ENCODE data around the gene ING3.

The ING3 gene

DNA sequence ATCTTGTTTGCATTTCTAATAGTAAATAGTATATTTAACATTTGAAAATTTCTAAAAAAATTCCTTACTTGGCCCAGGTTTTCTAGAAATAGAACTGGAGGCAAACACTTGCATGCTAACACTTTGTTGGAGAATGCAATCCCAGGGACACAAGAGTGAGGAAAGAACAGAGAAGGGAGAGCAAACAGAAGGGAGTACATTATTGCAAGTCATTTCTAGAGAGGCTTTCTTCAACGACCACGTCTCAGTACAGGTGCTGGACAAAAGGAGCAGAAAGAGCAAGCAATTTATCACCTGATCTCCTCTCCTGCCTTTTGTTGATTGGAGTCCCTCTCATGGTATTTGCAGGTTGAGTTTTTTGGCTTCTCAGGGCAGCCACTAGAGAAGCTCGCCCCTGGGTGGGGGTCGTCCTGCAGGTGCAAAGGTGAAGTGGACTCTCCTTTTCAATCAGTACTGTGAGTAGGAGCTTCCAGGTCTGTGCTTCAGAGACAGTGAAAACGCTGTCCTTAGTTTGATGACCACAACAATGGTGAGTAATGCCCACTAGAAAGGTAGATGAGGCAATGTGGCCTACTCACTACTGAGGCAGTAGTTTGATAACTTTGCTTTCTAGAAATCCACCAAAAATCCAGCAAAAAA is 43.1 kb downstream of the ING3 start:
- no peak overlapping the region for H3K27ac ChIP-seq
- TF ChIP-seq, protein P1, sequence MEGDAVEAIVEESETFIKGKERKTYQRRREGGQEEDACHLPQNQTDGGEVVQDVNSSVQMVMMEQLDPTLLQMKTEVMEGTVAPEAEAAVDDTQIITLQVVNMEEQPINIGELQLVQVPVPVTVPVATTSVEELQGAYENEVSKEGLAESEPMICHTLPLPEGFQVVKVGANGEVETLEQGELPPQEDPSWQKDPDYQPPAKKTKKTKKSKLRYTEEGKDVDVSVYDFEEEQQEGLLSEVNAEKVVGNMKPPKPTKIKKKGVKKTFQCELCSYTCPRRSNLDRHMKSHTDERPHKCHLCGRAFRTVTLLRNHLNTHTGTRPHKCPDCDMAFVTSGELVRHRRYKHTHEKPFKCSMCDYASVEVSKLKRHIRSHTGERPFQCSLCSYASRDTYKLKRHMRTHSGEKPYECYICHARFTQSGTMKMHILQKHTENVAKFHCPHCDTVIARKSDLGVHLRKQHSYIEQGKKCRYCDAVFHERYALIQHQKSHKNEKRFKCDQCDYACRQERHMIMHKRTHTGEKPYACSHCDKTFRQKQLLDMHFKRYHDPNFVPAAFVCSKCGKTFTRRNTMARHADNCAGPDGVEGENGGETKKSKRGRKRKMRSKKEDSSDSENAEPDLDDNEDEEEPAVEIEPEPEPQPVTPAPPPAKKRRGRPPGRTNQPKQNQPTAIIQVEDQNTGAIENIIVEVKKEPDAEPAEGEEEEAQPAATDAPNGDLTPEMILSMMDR (conservative IDR thresholded peaks at IDR 0.05) = no peak
- no peak for TF ChIP-seq ZFX (IDR thresholded peaks at IDR 0.05)

DNA sequence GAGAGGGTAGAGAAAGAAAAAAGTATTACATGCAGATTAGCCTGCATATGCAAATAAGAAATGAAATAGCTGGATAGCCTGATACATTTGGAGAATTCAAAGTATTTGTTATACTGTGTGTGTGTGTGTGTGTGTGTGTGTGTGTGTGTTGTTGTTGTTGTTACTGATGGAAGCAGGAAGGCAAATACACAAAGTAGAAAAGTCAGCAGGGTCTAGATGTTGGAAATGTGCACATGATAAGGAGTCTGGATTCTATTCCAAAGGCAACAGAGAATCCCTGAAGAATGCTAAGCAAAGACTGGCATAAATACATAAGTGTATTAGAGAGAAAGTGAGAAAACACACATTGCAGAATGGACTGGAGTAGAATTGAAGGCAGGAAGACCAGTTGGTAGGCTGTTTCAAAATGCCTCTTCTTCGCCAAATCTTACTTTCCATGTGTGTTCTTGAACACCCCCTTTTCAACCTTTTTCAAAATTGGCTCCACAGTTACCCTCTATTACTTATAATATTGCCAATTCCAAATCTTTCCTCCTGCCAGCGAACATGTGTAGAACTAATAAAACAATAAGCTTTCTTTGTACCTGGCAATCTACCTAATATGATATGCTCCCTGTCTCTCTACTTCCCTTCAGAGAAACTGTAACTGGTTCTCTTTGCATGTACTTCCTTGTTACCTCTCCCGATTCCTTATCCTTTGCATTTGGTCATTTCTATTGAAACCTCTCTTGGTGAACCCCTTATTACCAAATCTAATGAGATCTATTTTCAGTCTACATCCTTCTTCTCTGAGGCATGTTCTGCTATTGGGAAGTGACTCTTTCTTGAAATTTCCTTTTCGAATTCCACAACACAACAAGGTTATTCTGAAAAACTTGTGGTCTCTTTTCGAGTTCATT is 44.2 kb downstream of the ING3 start:
- no peak overlapping the region for H3K27ac ChIP-seq
- TF ChIP-seq ZFX (IDR thresholded peaks at IDR 0.05) = no peak
- TF ChIP-seq, protein P1 (conservative IDR thresholded peaks at IDR 0.05) = no peak

DNA sequence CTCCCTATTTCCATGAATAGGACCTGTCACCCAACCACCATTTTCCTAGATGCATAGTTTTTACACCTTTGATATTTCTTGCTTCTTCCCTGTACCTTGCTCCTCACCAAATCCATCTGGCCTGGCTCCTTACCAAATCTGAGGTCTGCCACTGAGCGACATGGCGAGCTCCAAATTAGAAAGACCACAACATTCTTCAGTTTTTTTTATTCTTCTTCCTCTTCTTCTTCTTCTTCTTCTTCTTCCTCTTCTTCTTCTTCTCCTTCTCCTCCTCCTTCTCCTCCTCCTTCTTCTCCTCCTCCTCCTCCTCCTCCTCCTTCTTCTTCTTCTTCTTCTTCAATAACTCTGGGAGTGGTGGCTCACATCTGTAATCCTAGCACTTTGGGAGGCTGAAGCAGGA is 45.1 kb downstream of the ING3 start:
- H3K27ac ChIP-seq = no peak overlapping the region
- no peak for TF ChIP-seq ZFX (IDR thresholded peaks at IDR 0.05)
- TF ChIP-seq, protein P1 (conservative IDR thresholded peaks at IDR 0.05) = no peak

DNA sequence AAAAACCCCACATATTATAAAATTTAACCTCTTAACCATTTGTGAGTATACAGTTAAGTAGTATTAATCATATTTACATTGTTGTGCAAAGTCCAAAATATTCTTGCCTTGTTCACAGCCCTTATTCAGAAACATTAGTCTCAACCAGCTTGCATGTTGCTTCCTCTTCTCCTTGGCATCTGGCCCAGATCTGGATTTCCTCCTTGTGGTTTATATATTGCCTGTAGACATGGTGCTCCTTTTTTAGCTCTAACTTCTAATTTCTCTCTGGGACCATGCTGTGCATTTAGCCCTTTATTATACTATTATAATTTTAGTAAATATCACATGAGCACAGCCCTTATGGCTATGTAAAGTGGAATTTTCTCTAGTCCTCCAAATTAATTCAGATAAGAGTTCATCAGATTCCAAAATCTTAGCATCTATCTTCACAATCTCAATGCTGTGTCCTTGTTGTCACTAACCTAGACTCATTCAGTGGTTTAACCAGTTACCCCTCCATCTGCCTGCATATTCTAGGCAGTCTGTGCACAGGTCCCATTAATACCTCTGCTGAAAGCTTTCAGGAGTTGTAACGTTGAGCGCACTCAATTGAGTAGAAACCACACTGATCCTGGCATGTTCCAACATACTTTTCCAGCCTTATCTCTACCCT is 45.9 kb downstream of the ING3 start:
- no peak overlapping the region for H3K27ac ChIP-seq

DNA sequence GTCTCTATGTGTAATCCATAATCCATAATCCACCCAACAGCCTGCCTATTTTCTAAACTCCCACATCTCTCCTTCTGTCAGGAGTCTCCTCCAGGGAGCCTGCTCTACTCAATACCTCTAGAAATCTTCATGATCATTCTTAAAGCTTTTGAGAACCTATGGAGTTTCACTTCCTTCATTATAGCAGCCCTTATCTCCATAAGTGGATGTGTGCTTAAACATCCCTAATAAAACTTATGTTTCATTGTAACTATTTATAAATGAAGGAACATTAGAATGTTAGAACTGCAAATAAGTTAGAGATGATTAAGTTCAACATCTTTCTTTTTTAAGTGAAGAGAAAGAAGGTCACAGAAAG is 46.4 kb downstream of the ING3 start:
- no peak for TF ChIP-seq ZFX (IDR thresholded peaks at IDR 0.05)
- TF ChIP-seq, protein P1 (conservative IDR thresholded peaks at IDR 0.05) = no peak
- H3K27ac ChIP-seq = no peak overlapping the region

More for the DNA sequence above, 45.9 kb downstream of the ING3 start:
- TF ChIP-seq ZFX (IDR thresholded peaks at IDR 0.05) = no peak
- TF ChIP-seq, protein P1 (conservative IDR thresholded peaks at IDR 0.05) = no peak

DNA sequence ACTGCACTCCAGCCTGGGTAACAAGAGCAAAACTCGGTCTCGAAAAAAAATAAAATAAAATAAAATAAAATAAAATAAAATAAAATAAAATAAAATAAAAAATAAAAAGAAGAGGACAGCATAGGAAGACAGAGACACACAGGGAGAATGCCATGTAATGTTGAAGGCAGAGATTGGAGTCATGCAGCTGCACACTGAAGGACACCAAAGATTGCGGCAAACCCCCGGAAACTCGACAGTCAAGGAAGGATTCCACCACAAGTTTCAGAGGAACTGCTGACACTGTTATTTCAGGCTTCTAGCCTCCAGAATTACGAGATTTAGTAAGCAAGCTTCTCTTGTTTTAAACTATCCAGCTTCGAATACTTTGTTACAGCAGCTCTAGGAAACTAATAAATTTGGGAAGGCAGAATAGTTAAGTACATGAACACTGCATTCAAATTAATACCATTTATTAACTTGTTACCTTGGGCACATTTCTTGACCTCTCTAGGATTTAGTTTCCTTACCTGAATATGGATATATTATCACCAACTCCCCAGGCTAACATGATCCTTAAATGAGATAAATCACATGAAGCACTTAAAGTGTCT is 47.4 kb downstream of the ING3 start:
- no peak for TF ChIP-seq ZFX (IDR thresholded peaks at IDR 0.05)
- TF ChIP-seq, protein P1 (conservative IDR thresholded peaks at IDR 0.05) = no peak
- H3K27ac ChIP-seq = no peak overlapping the region
